Activated T-cell treated with anti-CD3 and anti-CD28 coated beads, Interleukin-2, amount 50 U/mL, for 48 hours (primary cell): Measurements from ENCODE around the gene ST8SIA4.
"Not testable (repeated sequence)": the region's sequence is repeated elsewhere in the genome, so short reads cannot be mapped to it uniquely, and the experiment has no call there.

Source experiments
- DNase-seq, 2 experiments: peaks; one replicate each; pipeline ENCODE4 v3.0.0-alpha.2; 2020

Gene ST8SIA4

GRCh38 chr5:100828071-100828897, 74.8 kb downstream of the ST8SIA4 start:
- DNase-seq: peak in 1 of 2 experiments; percentile 35

- no peak for DNase-seq
Measured at GRCh38 chr5:100827481-100827889, 75.6 kb downstream of the ST8SIA4 start.

- DNase-seq: no peak
Measured at GRCh38 chr5:100826133-100826532, 76.9 kb downstream of the ST8SIA4 start.

- DNase-seq: no peak
Measured at GRCh38 chr5:100824635-100825034, 78.4 kb downstream of the ST8SIA4 start.

GRCh38 chr5:100823812-100824211, 79.3 kb downstream of the ST8SIA4 start:
- no peak for DNase-seq

- no peak for DNase-seq
Measured at GRCh38 chr5:100821751-100822150, 81.3 kb downstream of the ST8SIA4 start.

GRCh38 chr5:100818340-100818739, 84.7 kb downstream of the ST8SIA4 start:
- no peak for DNase-seq

GRCh38 chr5:100803397-100803796, 99.7 kb downstream of the ST8SIA4 start:
- DNase-seq: no peak

GRCh38 chr5:100802208-100802607, 100.9 kb downstream of the ST8SIA4 start:
- no peak for DNase-seq

- no peak for DNase-seq
Measured at GRCh38 chr5:100800562-100800961, 102.5 kb downstream of the ST8SIA4 start.

GRCh38 chr5:100799166-100799565, 103.9 kb downstream of the ST8SIA4 start:
- DNase-seq: no peak

- DNase-seq: no peak
Measured at GRCh38 chr5:100797861-100798260, 105.2 kb downstream of the ST8SIA4 start.

- no peak for DNase-seq
Measured at GRCh38 chr5:100796851-100797250, 106.2 kb downstream of the ST8SIA4 start.

GRCh38 chr5:100794844-100795243, 108.2 kb downstream of the ST8SIA4 start:
- DNase-seq: no peak

- no peak for DNase-seq
Measured at GRCh38 chr5:100794218-100794617, 108.9 kb downstream of the ST8SIA4 start.

- no peak for DNase-seq
Measured at GRCh38 chr5:100792781-100793180, 110.3 kb downstream of the ST8SIA4 start.

- no peak for DNase-seq
Measured at GRCh38 chr5:100791391-100791790, 111.7 kb downstream of the ST8SIA4 start.

- DNase-seq: no peak
Measured at GRCh38 chr5:100790951-100791350, 112.1 kb downstream of the ST8SIA4 start.

- DNase-seq: no peak
Measured at GRCh38 chr5:100790170-100790665, 112.9 kb downstream of the ST8SIA4 start.

- DNase-seq: no peak
Measured at GRCh38 chr5:100789694-100790093, 113.4 kb downstream of the ST8SIA4 start.

- no peak for DNase-seq
Measured at GRCh38 chr5:100788417-100788816, 114.7 kb downstream of the ST8SIA4 start.

- no peak for DNase-seq
Measured at GRCh38 chr5:100787648-100788047, 115.4 kb downstream of the ST8SIA4 start.

GRCh38 chr5:100785536-100785935, 117.5 kb downstream of the ST8SIA4 start:
- DNase-seq: not testable (repeated sequence)

- no peak for DNase-seq
Measured at GRCh38 chr5:100780376-100780870, 122.7 kb downstream of the ST8SIA4 start.
